Measurements from ENCODE around the gene ISCA2.

The ISCA2 gene

GRCh38 chr14:74500417-74501134, 7.0 kb downstream of the ISCA2 start:
- TF ChIP-seq, protein P1, sequence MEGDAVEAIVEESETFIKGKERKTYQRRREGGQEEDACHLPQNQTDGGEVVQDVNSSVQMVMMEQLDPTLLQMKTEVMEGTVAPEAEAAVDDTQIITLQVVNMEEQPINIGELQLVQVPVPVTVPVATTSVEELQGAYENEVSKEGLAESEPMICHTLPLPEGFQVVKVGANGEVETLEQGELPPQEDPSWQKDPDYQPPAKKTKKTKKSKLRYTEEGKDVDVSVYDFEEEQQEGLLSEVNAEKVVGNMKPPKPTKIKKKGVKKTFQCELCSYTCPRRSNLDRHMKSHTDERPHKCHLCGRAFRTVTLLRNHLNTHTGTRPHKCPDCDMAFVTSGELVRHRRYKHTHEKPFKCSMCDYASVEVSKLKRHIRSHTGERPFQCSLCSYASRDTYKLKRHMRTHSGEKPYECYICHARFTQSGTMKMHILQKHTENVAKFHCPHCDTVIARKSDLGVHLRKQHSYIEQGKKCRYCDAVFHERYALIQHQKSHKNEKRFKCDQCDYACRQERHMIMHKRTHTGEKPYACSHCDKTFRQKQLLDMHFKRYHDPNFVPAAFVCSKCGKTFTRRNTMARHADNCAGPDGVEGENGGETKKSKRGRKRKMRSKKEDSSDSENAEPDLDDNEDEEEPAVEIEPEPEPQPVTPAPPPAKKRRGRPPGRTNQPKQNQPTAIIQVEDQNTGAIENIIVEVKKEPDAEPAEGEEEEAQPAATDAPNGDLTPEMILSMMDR (IDR thresholded peaks at IDR 0.05; ENCODE audit: low read depth, low read length) = no peak
- no peak overlapping the region for H3K4me3 ChIP-seq (ENCODE audit: low read depth, low read length)

DNA sequence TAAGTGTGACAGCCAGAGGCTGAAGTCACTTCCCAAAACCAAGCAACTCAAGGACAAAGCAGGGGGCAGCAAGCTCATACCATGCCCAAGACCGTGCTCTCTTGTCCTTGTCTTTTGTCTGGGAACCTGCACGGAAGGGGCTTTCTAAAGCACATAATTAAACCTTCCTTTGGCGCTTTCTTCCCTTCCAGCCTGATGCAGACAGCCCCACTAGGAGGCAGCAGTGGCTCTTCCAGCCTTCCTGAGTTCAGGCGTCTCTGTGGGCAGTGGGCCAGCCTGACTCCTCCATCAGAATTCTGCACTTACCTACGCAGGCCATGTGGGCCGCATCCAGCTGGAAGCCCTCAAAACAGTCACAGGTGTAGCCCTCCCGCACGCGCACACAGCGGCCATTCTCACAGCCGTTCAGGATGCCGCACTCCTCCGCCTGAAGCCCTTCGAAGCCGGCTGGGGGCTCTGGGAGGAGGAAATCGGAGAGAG, 7.6 kb downstream of the ISCA2 start:
- H3K4me3 ChIP-seq (ENCODE audit: low read depth, low read length) = no peak overlapping the region
- TF ChIP-seq, protein P1 (IDR thresholded peaks at IDR 0.05; ENCODE audit: low read depth, low read length) = peak; percentile 81

DNA sequence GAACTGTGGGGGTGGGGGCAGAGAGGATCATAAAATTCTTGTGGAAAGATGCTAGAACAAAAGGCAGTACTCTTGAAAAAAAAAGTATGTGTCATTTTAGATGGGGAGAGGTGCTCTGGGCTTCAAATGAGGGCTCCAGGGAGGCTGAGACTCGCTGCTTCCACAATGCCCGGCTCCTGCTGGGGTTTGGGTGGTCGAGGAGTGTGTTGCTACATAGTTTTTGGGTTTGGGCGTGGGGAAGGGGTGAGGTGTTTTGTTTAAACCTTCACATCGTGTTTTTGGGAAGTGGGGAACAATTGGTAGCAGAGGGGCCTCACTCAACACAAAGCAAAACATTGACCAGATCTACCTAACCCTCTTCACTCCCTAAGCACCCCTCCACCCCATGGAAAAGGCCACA, 8.1 kb downstream of the ISCA2 start:
- no peak overlapping the region for H3K4me3 ChIP-seq (ENCODE audit: low read depth, low read length)
- TF ChIP-seq, protein P1 (IDR thresholded peaks at IDR 0.05; ENCODE audit: low read depth, low read length) = no peak

GRCh38 chr14:74502236-74503019, 8.9 kb downstream of the ISCA2 start:
- H3K4me3 ChIP-seq (ENCODE audit: low read depth, low read length) = no peak overlapping the region
- TF ChIP-seq, protein P1 (IDR thresholded peaks at IDR 0.05; ENCODE audit: low read depth, low read length) = peak; percentile 34; the same call in 1 of the 2 replicates

GRCh38 chr14:74503291-74503937, 9.8 kb downstream of the ISCA2 start:
- H3K4me3 ChIP-seq (ENCODE audit: low read depth, low read length) = no peak overlapping the region
- TF ChIP-seq, protein P1 (IDR thresholded peaks at IDR 0.05; ENCODE audit: low read depth, low read length) = no peak

- no peak overlapping the region for H3K4me3 ChIP-seq (ENCODE audit: low read depth, low read length)
- TF ChIP-seq, protein P1 (IDR thresholded peaks at IDR 0.05; ENCODE audit: low read depth, low read length) = no peak
Observed at GRCh38 chr14:74503938-74504335, 10.4 kb downstream of the ISCA2 start.
